H1 (cell line): Measurements from ENCODE around the gene TTC9.

ENCODE experiments used
- CTCF ChIP-seq, 3 experiments: IDR thresholded peaks; 1 replicate in 2 of 3; 2 replicates in 1 of 3; pipeline versions ENCODE4 v1.5.1 to v1.6.1; 2011; ENCODE audit warnings: low read length in 3 of 3, mild to moderate bottlenecking in 3 of 3, inconsistent platforms in 2 of 3, low read depth in 1 of 3, moderate library complexity in 1 of 3; ENCODE audit not compliant: insufficient read depth in 1 of 3; ENCODE audit errors: control extremely low read depth in 1 of 3
- EP300 ChIP-seq, 2 experiments: IDR thresholded peaks; 1 replicate in 1 of 2; 2 replicates in 1 of 2; pipeline ENCODE4 v1.6.1; 2011 to 2012; ENCODE audit warnings: low read depth in 2 of 2, low read length in 2 of 2, mild to moderate bottlenecking in 2 of 2, borderline replicate concordance in 1 of 2, inconsistent platforms in 1 of 2, moderate library complexity in 1 of 2
- HDAC6 ChIP-seq: IDR thresholded peaks from one replicate; pipeline ENCODE4 v1.7.1; 2012; ENCODE audit warnings: low read depth, mild to moderate bottlenecking, inconsistent platforms, low read length, moderate library complexity
- NRF1 ChIP-seq: IDR thresholded peaks from 2 replicates; pipeline ENCODE4 v1.6.1; 2011; ENCODE audit warnings: mild to moderate bottlenecking, low read depth, low read length, improper control_type of control experiment
- POLR2A ChIP-seq, 2 experiments: IDR thresholded peaks; 1 replicate in 1 of 2; 2 replicates in 1 of 2; pipeline ENCODE4 v1.6.1; 2011; ENCODE audit warnings: low read depth in 2 of 2, low read length in 2 of 2, mild to moderate bottlenecking in 2 of 2; ENCODE audit errors: control extremely low read depth in 1 of 2
- POLR2AphosphoS5 ChIP-seq: IDR thresholded peaks from 2 replicates; pipeline ENCODE4 v1.6.1; 2011; ENCODE audit warnings: low read depth, low read length
- RAD21 ChIP-seq, 2 experiments: IDR thresholded peaks in 1 of 2; conservative IDR thresholded peaks in 1 of 2; 2 replicates each; pipeline ENCODE4 v1.6.1; 2011; ENCODE audit warnings: low read depth in 2 of 2, low read length in 2 of 2, improper control_type of control experiment in 1 of 2, inconsistent platforms in 1 of 2, mild to moderate bottlenecking in 1 of 2, moderate library complexity in 1 of 2
- RFX5 ChIP-seq: IDR thresholded peaks from 2 replicates; pipeline ENCODE4 v1.6.1; 2011; ENCODE audit warnings: low read depth, low read length, improper control_type of control experiment, borderline replicate concordance
- SIN3A ChIP-seq, 2 experiments: IDR thresholded peaks in 1 of 2; conservative IDR thresholded peaks in 1 of 2; 2 replicates each; pipeline ENCODE4 v1.6.1; 2011 to 2012; ENCODE audit warnings: low read length in 2 of 2, improper control_type of control experiment in 1 of 2, low read depth in 1 of 2, mild to moderate bottlenecking in 1 of 2
- TCF12 ChIP-seq: IDR thresholded peaks from 2 replicates; pipeline ENCODE4 v1.6.1; 2011; ENCODE audit warnings: low read depth, mild to moderate bottlenecking, low read length

- TF ChIP-seq SIN3A (conservative IDR thresholded peaks at IDR 0.05 in 1 of 2, IDR thresholded peaks at IDR 0.05 in 1 of 2; ENCODE audit: low read depth in 1 of 2, low read length in 2 of 2) = no peak
- TF ChIP-seq EP300 (IDR thresholded peaks at IDR 0.05; ENCODE audit: borderline replicate concordance in 1 of 2, low read depth in 2 of 2, low read length in 2 of 2) = no peak
- TF ChIP-seq CTCF (IDR thresholded peaks at IDR 0.05; ENCODE audit: control extremely low read depth in 1 of 3, insufficient read depth in 1 of 3, low read depth in 1 of 3, low read length in 3 of 3) = no peak
- TF ChIP-seq NRF1 = no peak
- TF ChIP-seq POLR2A (IDR thresholded peaks at IDR 0.05; ENCODE audit: control extremely low read depth in 1 of 2, low read depth in 2 of 2, low read length in 2 of 2) = no peak
- TF ChIP-seq RAD21 (IDR thresholded peaks at IDR 0.05 in 1 of 2, conservative IDR thresholded peaks at IDR 0.05 in 1 of 2; ENCODE audit: low read depth in 2 of 2, low read length in 2 of 2) = no peak
- TF ChIP-seq RFX5 = no peak
- TF ChIP-seq TCF12 = no peak
- TF ChIP-seq POLR2AphosphoS5 = no peak
- TF ChIP-seq HDAC6 = no peak
Measured at GRCh38 chr14:70645892-70646291, 4.2 kb downstream of the TTC9 start.
